HUES6 (cell line): ENCODE data around the gene NTM.

Source experiments
- H3K27ac ChIP-seq: 2 replicates; pipeline ENCODE4 v1.7.0; 2013; ENCODE audit warnings: low read depth, mild to moderate bottlenecking, low read length, inconsistent platforms
- H3K27me3 ChIP-seq: 2 replicates; pipeline ENCODE4 v1.6.1; 2013; ENCODE audit warnings: low read length; ENCODE audit not compliant: control insufficient read depth, insufficient read depth
- H3K36me3 ChIP-seq: 2 replicates; pipeline ENCODE4 v1.6.1; 2013; ENCODE audit warnings: low read length; ENCODE audit not compliant: control insufficient read depth, insufficient read depth
- H3K4me1 ChIP-seq: 2 replicates; pipeline ENCODE4 v1.6.1; 2013; ENCODE audit warnings: low read length; ENCODE audit not compliant: control insufficient read depth, insufficient read depth
- H3K4me3 ChIP-seq: 2 replicates; pipeline ENCODE4 v1.5.1; 2013; ENCODE audit warnings: low read depth, low read length
- H3K9ac ChIP-seq: one replicate; pipeline ENCODE4 v1.6.1; 2013; ENCODE audit warnings: mild to moderate bottlenecking, low read length
- H3K9me3 ChIP-seq: 2 replicates; pipeline ENCODE4 v1.6.1; 2013; ENCODE audit warnings: low read depth, low read length; ENCODE audit not compliant: control insufficient read depth, insufficient read depth

NTM gene

GRCh38 chr11:131666617-131667016 lies 296.2 kb downstream of the NTM start:
- Histone ChIP-seq H3K27ac (no peak overlapping the region), H3K4me1 (peaks cover 19% of the 10 kb centered on the region), H3K9ac (no peak overlapping the region), H3K9me3 (no peaks in the 10 kb centered on the region), H3K4me3 (no peak overlapping the region), H3K27me3 (no peaks in the 10 kb centered on the region), H3K36me3 (no peaks in the 10 kb centered on the region)

GRCh38 chr11:131667566-131667965 lies 297.2 kb downstream of the NTM start:
- Histone ChIP-seq H3K9me3 (no peaks in the 10 kb centered on the region), H3K4me1 (peaks cover 15% of the 10 kb centered on the region), H3K27ac (no peak overlapping the region), H3K36me3 (no peaks in the 10 kb centered on the region), H3K27me3 (no peaks in the 10 kb centered on the region), H3K4me3 (no peak overlapping the region), H3K9ac (no peak overlapping the region)

GRCh38 chr11:131668500-131669400 lies 298.3 kb downstream of the NTM start:
- Histone ChIP-seq H3K27me3 (no peaks in the 10 kb centered on the region), H3K27ac (no peak overlapping the region), H3K4me1 (peaks cover 6% of the 10 kb centered on the region; the same call in 1 of the 2 replicates), H3K9me3 (no peaks in the 10 kb centered on the region), H3K9ac (no peak overlapping the region), H3K36me3 (no peaks in the 10 kb centered on the region), H3K4me3 (no peak overlapping the region)

- H3K27me3 ChIP-seq, result peaks cover 3% of the 10 kb centered on the region; the same call in 1 of the 2 replicates
- H3K27ac ChIP-seq, result no peak overlapping the region
- no peak overlapping the region for H3K9ac ChIP-seq
- no peaks in the 10 kb centered on the region for H3K9me3 ChIP-seq
- no peak overlapping the region for H3K4me3 ChIP-seq
- H3K36me3 ChIP-seq, result no peaks in the 10 kb centered on the region
- peaks cover 10% of the 10 kb centered on the region; the same call in 1 of the 2 replicates for H3K4me1 ChIP-seq
Measured at GRCh38 chr11:131669401-131669780, 299.0 kb downstream of the NTM start.

- H3K27ac ChIP-seq, result no peak overlapping the region
- no peak overlapping the region for H3K4me3 ChIP-seq
- H3K27me3 ChIP-seq, result peaks cover 9% of the 10 kb centered on the region
- no peaks in the 10 kb centered on the region for H3K36me3 ChIP-seq
- H3K4me1 ChIP-seq, result peaks cover 10% of the 10 kb centered on the region; the same call in 1 of the 2 replicates
- H3K9ac ChIP-seq, result no peak overlapping the region
- no peaks in the 10 kb centered on the region for H3K9me3 ChIP-seq
Measured at GRCh38 chr11:131670876-131671275, 300.5 kb downstream of the NTM start.

GRCh38 chr11:131671320-131671719 lies 300.9 kb downstream of the NTM start:
- Histone ChIP-seq H3K4me1 (peaks cover 10% of the 10 kb centered on the region; the same call in 1 of the 2 replicates), H3K9ac (no peak overlapping the region), H3K36me3 (no peaks in the 10 kb centered on the region), H3K27me3 (peaks cover 9% of the 10 kb centered on the region), H3K27ac (no peak overlapping the region), H3K9me3 (no peaks in the 10 kb centered on the region), H3K4me3 (no peak overlapping the region)

GRCh38 chr11:131671734-131672133 lies 301.3 kb downstream of the NTM start:
- peaks cover 10% of the 10 kb centered on the region; the same call in 1 of the 2 replicates for H3K4me1 ChIP-seq
- no peak overlapping the region for H3K27ac ChIP-seq
- H3K4me3 ChIP-seq, result no peak overlapping the region
- H3K36me3 ChIP-seq, result no peaks in the 10 kb centered on the region
- no peak overlapping the region for H3K9ac ChIP-seq
- no peaks in the 10 kb centered on the region for H3K9me3 ChIP-seq
- peaks cover 9% of the 10 kb centered on the region for H3K27me3 ChIP-seq

- Histone ChIP-seq H3K9ac (no peak overlapping the region), H3K4me1 (peaks cover 14% of the 10 kb centered on the region), H3K36me3 (no peaks in the 10 kb centered on the region), H3K27me3 (peaks cover 9% of the 10 kb centered on the region), H3K9me3 (no peaks in the 10 kb centered on the region), H3K4me3 (no peak overlapping the region), H3K27ac (no peak overlapping the region)
Measured at GRCh38 chr11:131672191-131672590, 301.8 kb downstream of the NTM start.

- Histone ChIP-seq H3K4me1 (peaks cover 23% of the 10 kb centered on the region), H3K36me3 (no peaks in the 10 kb centered on the region), H3K4me3 (no peak overlapping the region), H3K27me3 (peaks cover 9% of the 10 kb centered on the region), H3K9me3 (no peaks in the 10 kb centered on the region), H3K9ac (no peak overlapping the region), H3K27ac (no peak overlapping the region)
Measured at GRCh38 chr11:131674051-131674755, 303.8 kb downstream of the NTM start.

- Histone ChIP-seq H3K9ac (no peak overlapping the region), H3K9me3 (no peaks in the 10 kb centered on the region), H3K36me3 (no peaks in the 10 kb centered on the region), H3K27ac (no peak overlapping the region), H3K4me3 (no peak overlapping the region), H3K27me3 (peaks cover 9% of the 10 kb centered on the region), H3K4me1 (peaks cover 19% of the 10 kb centered on the region)
Measured at GRCh38 chr11:131675121-131675888, 304.9 kb downstream of the NTM start.
